DMS 273 treated with DMSO at 0.1 percent for 48 hours (cell line): ENCODE results near the gene PINLYP.

Experiments
- DNase-seq: peaks from one replicate; lab custom pipeline; 2025; lab: John Stamatoyannopoulos, UW

PINLYP gene

GRCh38 chr19:43548706-43549105 lies 26.9 kb upstream of the PINLYP start:
- DNase-seq: no peak

- DNase-seq: no peak
Observed at GRCh38 chr19:43551399-43552197, 24.0 kb upstream of the PINLYP start.

GRCh38 chr19:43552198-43552450 lies 23.5 kb upstream of the PINLYP start:
- DNase-seq: no peak

- no peak for DNase-seq
Observed at GRCh38 chr19:43552616-43553015, 23.0 kb upstream of the PINLYP start.

- DNase-seq: no peak
Observed at GRCh38 chr19:43553656-43554055, 21.9 kb upstream of the PINLYP start.

GRCh38 chr19:43554317-43554895 lies 21.2 kb upstream of the PINLYP start:
- DNase-seq: no peak

GRCh38 chr19:43555185-43555770 lies 20.3 kb upstream of the PINLYP start:
- peak; percentile 17 for DNase-seq

- DNase-seq: no peak
Observed at GRCh38 chr19:43560687-43561086, 14.9 kb upstream of the PINLYP start.

GRCh38 chr19:43561139-43561970 lies 14.2 kb upstream of the PINLYP start:
- DNase-seq: no peak

- no peak for DNase-seq
Observed at GRCh38 chr19:43562226-43562697, 13.3 kb upstream of the PINLYP start.

GRCh38 chr19:43562698-43563241 lies 12.8 kb upstream of the PINLYP start:
- peak; percentile 5 for DNase-seq

- DNase-seq: no peak
Observed at GRCh38 chr19:43563816-43564457, 11.7 kb upstream of the PINLYP start.

GRCh38 chr19:43564800-43565199 lies 10.8 kb upstream of the PINLYP start:
- no peak for DNase-seq

GRCh38 chr19:43569657-43570056 lies 5.9 kb upstream of the PINLYP start:
- no peak for DNase-seq

- no peak for DNase-seq
Observed at GRCh38 chr19:43570174-43570791, 5.3 kb upstream of the PINLYP start.

GRCh38 chr19:43572171-43572588 lies 3.4 kb upstream of the PINLYP start:
- no peak for DNase-seq

- no peak for DNase-seq
Observed at GRCh38 chr19:43574424-43575155, 1.0 kb upstream of the PINLYP start.

GRCh38 chr19:43575955-43576878 lies 616 bp downstream of the PINLYP start:
- no peak for DNase-seq

- DNase-seq: no peak
Observed at GRCh38 chr19:43578787-43579186, 3.2 kb downstream of the PINLYP start.

- DNase-seq: no peak
Observed at GRCh38 chr19:43581467-43581866, 5.9 kb downstream of the PINLYP start.
